Glutamatergic neuron (in vitro differentiated cells): ENCODE data around the gene SCRT2. TPM values are rescaled to one million over a fixed set of nuclear protein-coding genes. Genes with fewer than 3 reads are reported as not detected.
A peak's percentile ranks its signal among the peaks of the same experiment; 100 is the strongest.

ENCODE experiments used
- DNase-seq: peaks from one replicate; pipeline ENCODE4 v3.0.0; 2022
- H3K27ac Mint-ChIP-seq: one replicate; pipeline ENCODE4 v1.8.0; 2020; ENCODE audit warnings: mild to moderate bottlenecking, mixed read lengths, inconsistent platforms; ENCODE audit not compliant: unreplicated experiment
- H3K27me3 Mint-ChIP-seq: one replicate; pipeline ENCODE4 v1.8.0; 2020; ENCODE audit warnings: mild to moderate bottlenecking, moderate library complexity, mixed read lengths, inconsistent platforms; ENCODE audit not compliant: unreplicated experiment
- H3K36me3 Mint-ChIP-seq: one replicate; pipeline ENCODE4 v1.8.0; 2020; ENCODE audit warnings: mild to moderate bottlenecking, mixed read lengths, inconsistent platforms; ENCODE audit not compliant: unreplicated experiment
- H3K4me1 Mint-ChIP-seq: one replicate; pipeline ENCODE4 v1.8.0; 2020; ENCODE audit warnings: mild to moderate bottlenecking, low read depth, mixed read lengths, inconsistent platforms; ENCODE audit not compliant: unreplicated experiment
- H3K4me3 Mint-ChIP-seq: one replicate; pipeline ENCODE4 v1.8.0; 2020; ENCODE audit warnings: mild to moderate bottlenecking, mixed read lengths, inconsistent platforms; ENCODE audit not compliant: unreplicated experiment
- H3K9me3 Mint-ChIP-seq: one replicate; pipeline ENCODE4 v1.8.0; 2020; ENCODE audit warnings: mild to moderate bottlenecking, moderate library complexity, mixed read lengths, inconsistent platforms; ENCODE audit not compliant: unreplicated experiment
- CTCF ChIP-seq: fragments of 200-600 bp; sonication (generic); IDR thresholded peaks from one replicate; pipeline ENCODE4 v1.5.0; 2021; ENCODE audit not compliant: partially characterized antibody, unreplicated experiment
- total RNA-seq: library from RNA; stranded (reverse); fragmentation: NEBNext Ultra II Directional; extraction: Animal tissue kit (Norgen Biotek cat#: 25700); gene quantifications from one replicate; pipeline ENCODE4 v1.2.1, GENCODE V29; 2021; ENCODE audit not compliant: unreplicated experiment

SCRT2 gene
- total RNA-seq, 1 donor from 2014 or later, result 28.0 TPM

- Mint-ChIP-seq H3K9me3 (peaks cover 10% of the 10 kb centered on the region), H3K4me1 (peaks cover 13% of the 10 kb centered on the region), H3K36me3 (peaks cover 9% of the 10 kb centered on the region), H3K27ac (no peak overlapping the region), H3K27me3 (peaks cover 6% of the 10 kb centered on the region), H3K4me3 (no peak overlapping the region)
- peak; percentile 18 for TF ChIP-seq CTCF
- DNase-seq, result no peak
These were observed 24.6 kb downstream of the SCRT2 start for GRCh38 chr20:650954-651353.

GRCh38 chr20:650281-650680, 25.3 kb downstream of the SCRT2 start:
- H3K4me1 Mint-ChIP-seq, result peaks cover 16% of the 10 kb centered on the region
- no peak overlapping the region for H3K27ac Mint-ChIP-seq
- peaks cover 10% of the 10 kb centered on the region for H3K9me3 Mint-ChIP-seq
- H3K27me3 Mint-ChIP-seq, result peaks cover 5% of the 10 kb centered on the region
- peaks cover 6% of the 10 kb centered on the region for H3K36me3 Mint-ChIP-seq
- H3K4me3 Mint-ChIP-seq, result no peak overlapping the region
- no peak for DNase-seq
- TF ChIP-seq CTCF, result no peak

- Mint-ChIP-seq H3K9me3 (peaks cover 10% of the 10 kb centered on the region), H3K36me3 (peaks cover 6% of the 10 kb centered on the region), H3K27me3 (peaks cover 4% of the 10 kb centered on the region), H3K4me3 (no peak overlapping the region), H3K4me1 (peaks cover 19% of the 10 kb centered on the region), H3K27ac (no peak overlapping the region)
- DNase-seq, result no peak
- no peak for TF ChIP-seq CTCF
These were observed 28.1 kb downstream of the SCRT2 start for GRCh38 chr20:647479-648019.

- Mint-ChIP-seq H3K4me3 (no peak overlapping the region), H3K9me3 (peaks cover 10% of the 10 kb centered on the region), H3K36me3 (peaks cover 6% of the 10 kb centered on the region), H3K27me3 (peaks cover 4% of the 10 kb centered on the region), H3K27ac (no peak overlapping the region), H3K4me1 (peaks cover 17% of the 10 kb centered on the region)
- DNase-seq, result no peak
- TF ChIP-seq CTCF, result no peak
These were observed 28.8 kb downstream of the SCRT2 start for GRCh38 chr20:646868-647233.

GRCh38 chr20:646107-646867, 29.3 kb downstream of the SCRT2 start:
- Mint-ChIP-seq H3K27ac (no peak overlapping the region), H3K27me3 (peaks cover 5% of the 10 kb centered on the region), H3K9me3 (peaks cover 10% of the 10 kb centered on the region), H3K36me3 (peaks cover 6% of the 10 kb centered on the region), H3K4me3 (no peak overlapping the region), H3K4me1 (peaks cover 19% of the 10 kb centered on the region)
- no peak for DNase-seq
- no peak for TF ChIP-seq CTCF
